ENCODE data around the gene BDKRB2. TPM values are rescaled to one million over a fixed set of nuclear protein-coding genes. Genes with fewer than 3 reads are reported as not detected.
"Not testable (repeated sequence)": the region's sequence is repeated elsewhere in the genome, so short reads cannot be mapped to it uniquely, and the experiment has no call there.

The BDKRB2 gene
- total RNA-seq, 2 experiments from 2014 or later = not detected

- Mint-ChIP-seq H3K9me3 (no peaks in the 10 kb centered on the region), H3K27me3 (no peaks in the 10 kb centered on the region), H3K27ac (no peak overlapping the region), H3K36me3 (ENCODE audit: low read depth) (no peaks in the 10 kb centered on the region), H3K4me3 (no peak overlapping the region), H3K4me1 (no peaks in the 10 kb centered on the region)
- ChIA-PET POLR2A (no interaction called here), CTCF (no interaction called here)
- no peak for DNase-seq
Measured at GRCh38 chr14:96231526-96232130, 27.0 kb downstream of the BDKRB2 start.

- DNase-seq = no peak
- Mint-ChIP-seq H3K4me3 (no peak overlapping the region), H3K36me3 (ENCODE audit: low read depth) (no peaks in the 10 kb centered on the region), H3K4me1 (no peaks in the 10 kb centered on the region), H3K27me3 (no peaks in the 10 kb centered on the region), H3K9me3 (no peaks in the 10 kb centered on the region), H3K27ac (no peak overlapping the region)
- ChIA-PET POLR2A (no interaction called here), CTCF (no interaction called here)
Measured at GRCh38 chr14:96232506-96232905, 27.9 kb downstream of the BDKRB2 start.

GRCh38 chr14:96233661-96234060 is 29.0 kb downstream of the BDKRB2 start:
- DNase-seq = no peak
- CTCF ChIA-PET = no interaction called here
- no peak overlapping the region for H3K27ac Mint-ChIP-seq
- no peak overlapping the region for H3K4me3 Mint-ChIP-seq
- H3K4me1 Mint-ChIP-seq = no peaks in the 10 kb centered on the region
- POLR2A ChIA-PET = no interaction called here
- H3K9me3 Mint-ChIP-seq = no peaks in the 10 kb centered on the region
- no peaks in the 10 kb centered on the region for H3K36me3 Mint-ChIP-seq (ENCODE audit: low read depth)
- H3K27me3 Mint-ChIP-seq = no peaks in the 10 kb centered on the region

GRCh38 chr14:96235426-96235825 is 30.8 kb downstream of the BDKRB2 start:
- Mint-ChIP-seq H3K4me1 (no peaks in the 10 kb centered on the region), H3K27me3 (peaks cover 2% of the 10 kb centered on the region), H3K4me3 (no peak overlapping the region), H3K27ac (no peak overlapping the region), H3K9me3 (no peaks in the 10 kb centered on the region), H3K36me3 (ENCODE audit: low read depth) (no peaks in the 10 kb centered on the region)
- ChIA-PET POLR2A (no interaction called here), CTCF (interaction anchor here (1.2 kb wide), 1 partner anchor 39 kb away, joined by 3 read pairs; no protein-coding TSS in a partner anchor)
- DNase-seq = no peak

- H3K4me3 Mint-ChIP-seq = no peak overlapping the region
- ChIA-PET CTCF (no interaction called here), POLR2A (no interaction called here)
- no peak for DNase-seq
- no peak overlapping the region for H3K27ac Mint-ChIP-seq
- H3K4me1 Mint-ChIP-seq = no peaks in the 10 kb centered on the region
- no peaks in the 10 kb centered on the region for H3K9me3 Mint-ChIP-seq
- no peaks in the 10 kb centered on the region for H3K36me3 Mint-ChIP-seq (ENCODE audit: low read depth)
- H3K27me3 Mint-ChIP-seq = peaks cover 2% of the 10 kb centered on the region
Measured at GRCh38 chr14:96237641-96238040, 33.0 kb downstream of the BDKRB2 start.

- no peak overlapping the region for H3K4me3 Mint-ChIP-seq
- H3K27ac Mint-ChIP-seq = no peak overlapping the region
- peaks cover 2% of the 10 kb centered on the region for H3K27me3 Mint-ChIP-seq
- DNase-seq = no peak
- ChIA-PET POLR2A (no interaction called here), CTCF (no interaction called here)
- no peaks in the 10 kb centered on the region for H3K36me3 Mint-ChIP-seq (ENCODE audit: low read depth)
- no peaks in the 10 kb centered on the region for H3K4me1 Mint-ChIP-seq
- H3K9me3 Mint-ChIP-seq = no peaks in the 10 kb centered on the region
Measured at GRCh38 chr14:96238676-96239265, 34.1 kb downstream of the BDKRB2 start.

GRCh38 chr14:96239711-96240141 is 35.1 kb downstream of the BDKRB2 start:
- ChIA-PET POLR2A (no interaction called here), CTCF (no interaction called here)
- H3K27ac Mint-ChIP-seq = no peak overlapping the region
- H3K4me1 Mint-ChIP-seq = no peaks in the 10 kb centered on the region
- no peaks in the 10 kb centered on the region for H3K36me3 Mint-ChIP-seq (ENCODE audit: low read depth)
- no peaks in the 10 kb centered on the region for H3K9me3 Mint-ChIP-seq
- DNase-seq = no peak
- no peak overlapping the region for H3K4me3 Mint-ChIP-seq
- H3K27me3 Mint-ChIP-seq = peaks cover 2% of the 10 kb centered on the region

GRCh38 chr14:96240641-96241040 is 36.0 kb downstream of the BDKRB2 start:
- ChIA-PET CTCF (no interaction called here), POLR2A (no interaction called here)
- Mint-ChIP-seq H3K4me1 (no peaks in the 10 kb centered on the region), H3K27ac (no peak overlapping the region), H3K9me3 (no peaks in the 10 kb centered on the region), H3K4me3 (no peak overlapping the region), H3K36me3 (ENCODE audit: low read depth) (no peaks in the 10 kb centered on the region), H3K27me3 (peaks cover 2% of the 10 kb centered on the region)
- DNase-seq = no peak

- Mint-ChIP-seq H3K4me3 (no peak overlapping the region), H3K27ac (no peak overlapping the region), H3K36me3 (ENCODE audit: low read depth) (no peaks in the 10 kb centered on the region), H3K9me3 (no peaks in the 10 kb centered on the region), H3K27me3 (peaks cover 2% of the 10 kb centered on the region), H3K4me1 (no peaks in the 10 kb centered on the region)
- no peak for DNase-seq
- POLR2A ChIA-PET = no interaction called here
- CTCF ChIA-PET = no interaction called here
Measured at GRCh38 chr14:96242126-96242525, 37.5 kb downstream of the BDKRB2 start.

- Mint-ChIP-seq H3K4me1 (no peaks in the 10 kb centered on the region), H3K27me3 (peaks cover 2% of the 10 kb centered on the region), H3K4me3 (no peak overlapping the region), H3K27ac (no peak overlapping the region), H3K9me3 (no peaks in the 10 kb centered on the region), H3K36me3 (ENCODE audit: low read depth) (no peaks in the 10 kb centered on the region)
- CTCF ChIA-PET = no interaction called here
- POLR2A ChIA-PET = no interaction called here
- no peak for DNase-seq
Measured at GRCh38 chr14:96243785-96244184, 39.1 kb downstream of the BDKRB2 start.

- H3K36me3 Mint-ChIP-seq (ENCODE audit: low read depth); POLR2A ChIA-PET; H3K4me1 Mint-ChIP-seq; H3K9me3 Mint-ChIP-seq; H3K27ac Mint-ChIP-seq; CTCF ChIA-PET; DNase-seq; H3K27me3 Mint-ChIP-seq; H3K4me3 Mint-ChIP-seq: not testable (repeated sequence)
Measured at GRCh38 chr14:96245074-96245473, 40.4 kb downstream of the BDKRB2 start.

- Mint-ChIP-seq H3K27me3 (no peaks in the 10 kb centered on the region), H3K36me3 (ENCODE audit: low read depth) (no peaks in the 10 kb centered on the region), H3K9me3 (no peaks in the 10 kb centered on the region), H3K4me1 (no peaks in the 10 kb centered on the region), H3K4me3 (no peak overlapping the region), H3K27ac (no peak overlapping the region)
- ChIA-PET POLR2A (no interaction called here), CTCF (no interaction called here)
- no peak for DNase-seq
Measured at GRCh38 chr14:96245710-96246538, 41.3 kb downstream of the BDKRB2 start.

- no peaks in the 10 kb centered on the region for H3K9me3 Mint-ChIP-seq
- ChIA-PET POLR2A (no interaction called here), CTCF (no interaction called here)
- H3K36me3 Mint-ChIP-seq (ENCODE audit: low read depth) = no peaks in the 10 kb centered on the region
- H3K27ac Mint-ChIP-seq = no peak overlapping the region
- H3K27me3 Mint-ChIP-seq = no peaks in the 10 kb centered on the region
- no peak for DNase-seq
- H3K4me1 Mint-ChIP-seq = no peaks in the 10 kb centered on the region
- H3K4me3 Mint-ChIP-seq = no peak overlapping the region
Measured at GRCh38 chr14:96246539-96246847, 41.9 kb downstream of the BDKRB2 start.

GRCh38 chr14:96247031-96247430 is 42.4 kb downstream of the BDKRB2 start:
- no peak overlapping the region for H3K4me3 Mint-ChIP-seq
- H3K9me3 Mint-ChIP-seq = no peaks in the 10 kb centered on the region
- no peak for DNase-seq
- ChIA-PET POLR2A (no interaction called here), CTCF (interaction anchor here (0.6 kb wide), 1 partner anchor 49 kb away, joined by 3 read pairs; no protein-coding TSS in a partner anchor)
- no peaks in the 10 kb centered on the region for H3K4me1 Mint-ChIP-seq
- no peak overlapping the region for H3K27ac Mint-ChIP-seq
- no peaks in the 10 kb centered on the region for H3K36me3 Mint-ChIP-seq (ENCODE audit: low read depth)
- H3K27me3 Mint-ChIP-seq = no peaks in the 10 kb centered on the region
